ENCODE data around the gene TMEM192. TPM values are rescaled to one million over a fixed set of nuclear protein-coding genes. Genes with fewer than 3 reads are reported as not detected.
A peak's percentile ranks its signal among the peaks of the same experiment; 100 is the strongest.

Gene TMEM192
- total and polyA plus RNA-seq, 2 of the 4 experiments (the other 2 are of a cell fraction): 7.7 to 17.2 TPM

GRCh38 chr4:165096776-165097175 lies 15.9 kb downstream of the TMEM192 start:
- no peak overlapping the region for H3K9ac ChIP-seq (ENCODE audit: low read depth, low read length)
- no peak for TF ChIP-seq CEBPB (IDR thresholded peaks at IDR 0.05; ENCODE audit: low read depth, low read length)
- TF ChIP-seq CHD1 (IDR thresholded peaks at IDR 0.05; ENCODE audit: low read depth, low read length): no peak
- no peak for TF ChIP-seq NFE2L2 (IDR thresholded peaks at IDR 0.05; ENCODE audit: low read depth, low read length)
- TF ChIP-seq RCOR1 (IDR thresholded peaks at IDR 0.05; ENCODE audit: insufficient replicate concordance, low read length): no peak
- peak; percentile 33; the same call in 1 of the 2 replicates for TF ChIP-seq SMC3 (IDR thresholded peaks at IDR 0.05; ENCODE audit: low read depth, low read length)
- TF ChIP-seq RAD21 (IDR thresholded peaks at IDR 0.05; ENCODE audit: low read length): peak; percentile 52
- TF ChIP-seq RFX5 (IDR thresholded peaks at IDR 0.05; ENCODE audit: low read depth, low read length): no peak
- TF ChIP-seq MAFK (IDR thresholded peaks at IDR 0.05; ENCODE audit: low read depth, low read length): no peak
- no peak for TF ChIP-seq ELK1 (IDR thresholded peaks at IDR 0.05; ENCODE audit: borderline replicate concordance, low read depth, low read length)
- TF ChIP-seq POLR2A (IDR thresholded peaks at IDR 0.05; ENCODE audit: low read depth, low read length): no peak
- TF ChIP-seq CTCF (conservative IDR thresholded peaks at IDR 0.05; ENCODE audit: low read depth, low read length): peak; percentile 60
- no peak for TF ChIP-seq MAZ (IDR thresholded peaks at IDR 0.05; ENCODE audit: borderline replicate concordance, low read depth, low read length)
- H3K4me2 ChIP-seq (ENCODE audit: low read depth, low read length): no peak overlapping the region
- dilution Hi-C loops (cut with HindIII; ENCODE audit: low sequenced_read_pairs, unreplicated experiment) (no loop called here), intact Hi-C loops (cut with micrococcal nuclease) (loop anchor here (1.0 to 5.0 kb wide), 3 partner anchors 317 to 1539 kb away; no protein-coding TSS in a partner anchor), in situ Hi-C loops (cut with MboI; ENCODE audit: low sequenced_read_pairs) (loop anchor here (10.0 kb wide), 1 partner anchor 322 kb away; no protein-coding TSS in a partner anchor)
- H2AK5ac ChIP-seq (ENCODE audit: low read depth, low read length): no peak overlapping the region
- H3K18ac ChIP-seq (ENCODE audit: low read depth, low read length): no peak overlapping the region
- H3K14ac ChIP-seq (replicated peaks; ENCODE audit: low read depth, low read length): no peak overlapping the region
- H4K8ac ChIP-seq (ENCODE audit: low read depth in 2 of 2, low read length in 2 of 2): no peak overlapping the region
- H3K9me1 ChIP-seq (ENCODE audit: insufficient read depth, low read length): no peaks in the 10 kb centered on the region
- DNase-seq (peak; percentile 44), ATAC-seq (ENCODE audit: low read depth) (peak; percentile 69)
- H3K36me3 ChIP-seq (ENCODE audit: control insufficient read depth, insufficient read depth, low read length): no peaks in the 10 kb centered on the region; the same call in 1 of the 2 replicates
- H3K9me3 ChIP-seq (ENCODE audit: control insufficient read depth, insufficient read depth, low read length): no peaks in the 10 kb centered on the region
- no TSS peak for BruUV-seq (replicated peaks)
- no peaks in the 10 kb centered on the region for H4K20me1 ChIP-seq (ENCODE audit: insufficient read depth, low read length)
- H3K4me3 ChIP-seq (ENCODE audit: insufficient read depth, low read depth, low read length): no peak overlapping the region
- H3K4me1 ChIP-seq (ENCODE audit: control insufficient read depth, insufficient read depth, low read length): no peaks in the 10 kb centered on the region
- H3K23ac ChIP-seq (ENCODE audit: low read depth, low read length): no peak overlapping the region
- H3K56ac ChIP-seq (ENCODE audit: extremely low read depth, insufficient read depth, low read length): no peak overlapping the region
- POLR2A ChIA-PET (ENCODE audit: unreplicated experiment): interaction anchor here (0.6 kb wide), 1 partner anchor 16 kb away, joined by 3 read pairs; no protein-coding TSS in a partner anchor
- H3K27ac ChIP-seq (ENCODE audit: insufficient read depth, low read length): no peak overlapping the region
- no peak overlapping the region for H2BK120ac ChIP-seq (ENCODE audit: low read depth, low read length)
- H4K91ac ChIP-seq (ENCODE audit: insufficient read depth, low read depth, low read length): no peak overlapping the region
- no peak overlapping the region for H3K4ac ChIP-seq (ENCODE audit: low read depth, low read length)
- no peaks in the 10 kb centered on the region for H3K27me3 ChIP-seq (ENCODE audit: control insufficient read depth, insufficient read depth, low read length)
- no peak overlapping the region for H2BK15ac ChIP-seq (ENCODE audit: low read depth, low read length)
- no peak overlapping the region for H2AK9ac ChIP-seq (replicated peaks; ENCODE audit: low read depth, low read length, poor library complexity)
- H3K79me1 ChIP-seq (ENCODE audit: low read depth in 1 of 2, low read length in 2 of 2): no peaks in the 10 kb centered on the region
- H4K5ac ChIP-seq (ENCODE audit: low read depth, low read length): no peak overlapping the region
- H2AFZ ChIP-seq (replicated peaks; ENCODE audit: low read length, poor library complexity): no peak overlapping the region
- 50% methylated on average over 1 of the region's 2 CpGs; no CpG with 5 or more reads in 1 of the 2 experiments for WGBS, 2 experiments (ENCODE audit: extremely low coverage in 2 of 2, insufficient read length in 1 of 2)
- no peak overlapping the region for H2BK5ac ChIP-seq (ENCODE audit: low read depth, low read length, poor library complexity, severe bottlenecking)
- H2BK20ac ChIP-seq (ENCODE audit: low read depth, low read length): no peak overlapping the region
- CTCF ChIA-PET: interaction anchor here (0.6 to 1.3 kb wide), 13 partner anchors 11 to 1110 kb away, joined by 3 to 7 read pairs (median 3); partner anchors contain the start of genes TMEM192 and TRIM61

Data from IMR-90 (cell line).